Measurements from ENCODE around the gene MAJIN. TPM values are rescaled to one million over a fixed set of nuclear protein-coding genes. Genes with fewer than 3 reads are reported as not detected.

MAJIN gene
- total RNA-seq, 1 donor from 2014 or later: not detected

DNA sequence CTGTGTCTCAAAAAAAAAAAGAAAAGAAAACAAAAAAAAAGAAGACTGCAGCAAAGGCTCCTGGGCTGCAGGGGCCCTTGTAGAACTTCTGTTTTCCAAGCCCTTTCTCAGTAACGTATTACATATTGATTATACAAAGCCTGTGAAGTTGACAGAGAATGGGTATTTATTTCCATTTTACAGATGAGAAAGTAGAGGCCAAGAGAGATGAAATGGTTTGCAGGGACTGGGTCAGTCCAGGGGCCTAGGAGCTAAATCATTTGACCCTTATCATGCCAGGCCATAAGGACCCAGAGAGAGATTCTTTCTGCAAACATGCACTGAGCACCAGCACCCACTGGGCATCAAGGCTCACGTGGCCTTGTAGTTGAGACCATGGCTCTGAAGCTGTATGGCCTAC lies 43.0 kb downstream of the MAJIN start:
- Mint-ChIP-seq H3K27me3 (ENCODE audit: unreplicated experiment) (no peaks in the 10 kb centered on the region), H3K36me3 (ENCODE audit: unreplicated experiment) (peaks cover 26% of the 10 kb centered on the region)
- no peak for DNase-seq (ENCODE audit: extremely low spot score, unreplicated experiment)

DNA sequence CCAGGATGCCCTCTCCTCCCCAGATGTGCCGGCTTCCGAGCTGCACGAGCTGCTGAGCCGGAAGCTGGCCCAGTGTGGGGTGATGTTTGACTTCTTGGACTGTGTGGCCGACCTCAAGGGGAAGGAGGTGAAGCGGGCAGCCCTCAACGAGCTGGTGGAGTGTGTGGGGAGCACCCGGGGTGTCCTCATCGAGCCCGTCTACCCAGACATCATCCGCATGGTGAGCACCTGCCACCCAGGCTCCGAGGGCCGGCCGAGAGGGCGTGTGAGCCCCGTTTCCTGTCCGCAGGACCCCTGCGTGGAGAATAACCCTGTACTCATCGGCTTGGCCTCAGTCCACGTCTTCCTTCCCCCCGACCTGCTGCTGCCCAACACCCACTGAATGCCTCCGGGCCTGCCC lies 45.2 kb downstream of the MAJIN start:
- no peaks in the 10 kb centered on the region for H3K9me3 Mint-ChIP-seq (ENCODE audit: unreplicated experiment)
- H3K27me3 Mint-ChIP-seq (ENCODE audit: unreplicated experiment): no peaks in the 10 kb centered on the region
- H3K4me1 Mint-ChIP-seq (ENCODE audit: unreplicated experiment): peaks cover 25% of the 10 kb centered on the region
- TF ChIP-seq, protein P1, sequence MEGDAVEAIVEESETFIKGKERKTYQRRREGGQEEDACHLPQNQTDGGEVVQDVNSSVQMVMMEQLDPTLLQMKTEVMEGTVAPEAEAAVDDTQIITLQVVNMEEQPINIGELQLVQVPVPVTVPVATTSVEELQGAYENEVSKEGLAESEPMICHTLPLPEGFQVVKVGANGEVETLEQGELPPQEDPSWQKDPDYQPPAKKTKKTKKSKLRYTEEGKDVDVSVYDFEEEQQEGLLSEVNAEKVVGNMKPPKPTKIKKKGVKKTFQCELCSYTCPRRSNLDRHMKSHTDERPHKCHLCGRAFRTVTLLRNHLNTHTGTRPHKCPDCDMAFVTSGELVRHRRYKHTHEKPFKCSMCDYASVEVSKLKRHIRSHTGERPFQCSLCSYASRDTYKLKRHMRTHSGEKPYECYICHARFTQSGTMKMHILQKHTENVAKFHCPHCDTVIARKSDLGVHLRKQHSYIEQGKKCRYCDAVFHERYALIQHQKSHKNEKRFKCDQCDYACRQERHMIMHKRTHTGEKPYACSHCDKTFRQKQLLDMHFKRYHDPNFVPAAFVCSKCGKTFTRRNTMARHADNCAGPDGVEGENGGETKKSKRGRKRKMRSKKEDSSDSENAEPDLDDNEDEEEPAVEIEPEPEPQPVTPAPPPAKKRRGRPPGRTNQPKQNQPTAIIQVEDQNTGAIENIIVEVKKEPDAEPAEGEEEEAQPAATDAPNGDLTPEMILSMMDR (IDR thresholded peaks at IDR 0.05): no peak
- H3K4me3 Mint-ChIP-seq (ENCODE audit: unreplicated experiment): peak overlapping the region; percentile 45
- DNase-seq (ENCODE audit: extremely low spot score, unreplicated experiment): no peak
- peaks cover 24% of the 10 kb centered on the region for H3K36me3 Mint-ChIP-seq (ENCODE audit: unreplicated experiment)
- no peak overlapping the region for H3K27ac Mint-ChIP-seq (ENCODE audit: unreplicated experiment)

More for the DNA sequence above, 43.0 kb downstream of the MAJIN start:
- H3K27ac Mint-ChIP-seq (ENCODE audit: unreplicated experiment): no peak overlapping the region
- TF ChIP-seq, protein P1 (IDR thresholded peaks at IDR 0.05): no peak
- peaks cover 21% of the 10 kb centered on the region for H3K4me1 Mint-ChIP-seq (ENCODE audit: unreplicated experiment)
- H3K4me3 Mint-ChIP-seq (ENCODE audit: unreplicated experiment): no peak overlapping the region
- no peaks in the 10 kb centered on the region for H3K9me3 Mint-ChIP-seq (ENCODE audit: unreplicated experiment)

DNA sequence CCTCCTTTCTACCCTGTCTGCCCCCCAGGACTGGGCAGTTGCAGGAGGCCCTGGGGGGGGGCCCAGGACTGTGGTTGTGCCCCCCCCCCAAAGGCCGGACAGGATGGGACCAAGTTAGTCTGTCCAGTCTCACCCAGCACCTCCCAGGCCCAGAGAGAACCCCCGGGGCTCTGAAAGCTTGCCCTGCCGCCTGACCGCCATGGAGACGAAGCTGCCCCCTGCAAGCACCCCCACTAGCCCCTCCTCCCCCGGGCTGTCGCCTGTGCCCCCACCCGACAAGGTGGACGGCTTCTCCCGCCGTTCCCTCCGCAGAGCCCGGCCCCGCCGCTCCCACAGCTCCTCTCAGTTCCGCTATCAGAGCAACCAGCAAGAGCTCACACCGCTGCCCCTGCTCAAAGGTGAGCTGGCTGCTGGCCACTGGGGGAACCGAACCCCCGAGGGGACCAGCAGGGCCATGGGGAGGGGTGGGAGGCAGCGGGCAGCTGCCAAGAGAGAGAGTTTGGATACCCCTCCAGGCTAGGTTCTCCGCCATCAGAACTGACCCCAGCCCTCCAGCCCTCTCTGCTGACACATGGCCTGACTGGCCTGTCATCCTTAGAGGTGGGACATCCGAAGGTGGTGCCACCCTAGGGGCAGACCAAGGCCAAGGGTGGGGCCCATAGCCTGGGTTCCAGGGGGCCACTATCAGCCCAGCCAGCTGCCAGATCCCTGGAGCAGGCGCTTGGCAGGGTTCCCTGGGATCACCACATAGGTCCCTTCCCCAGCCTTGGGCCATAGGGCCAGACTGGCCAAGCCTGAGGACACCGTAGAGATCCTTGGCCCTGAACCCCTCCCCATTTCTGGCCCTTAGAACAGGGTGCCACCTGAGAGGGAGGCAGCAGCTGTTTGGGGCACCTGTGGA lies 46.1 kb downstream of the MAJIN start:
- no peaks in the 10 kb centered on the region for H3K27me3 Mint-ChIP-seq (ENCODE audit: unreplicated experiment)
- DNase-seq (ENCODE audit: extremely low spot score, unreplicated experiment): no peak

DNA sequence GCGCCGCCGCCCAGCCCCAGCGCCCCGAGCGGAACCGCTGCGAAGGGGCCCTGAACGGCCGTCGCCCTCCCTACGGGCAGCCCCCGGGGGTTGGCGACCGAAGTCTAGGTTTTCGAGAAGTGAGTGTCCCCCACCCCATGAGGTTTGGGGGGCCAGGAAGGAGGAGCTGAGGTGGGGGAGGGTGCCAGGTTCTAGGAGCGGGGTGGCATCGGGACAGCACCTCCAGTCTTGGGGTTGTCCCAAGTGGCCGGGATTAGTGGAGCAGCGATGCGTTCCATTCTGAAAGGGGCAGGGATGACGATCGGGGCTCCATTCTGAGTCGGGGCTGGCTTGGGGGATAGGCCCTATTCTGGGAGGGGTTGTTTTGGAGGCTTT lies 47.0 kb downstream of the MAJIN start:
- no peaks in the 10 kb centered on the region for H3K27me3 Mint-ChIP-seq (ENCODE audit: unreplicated experiment)
- no peaks in the 10 kb centered on the region for H3K9me3 Mint-ChIP-seq (ENCODE audit: unreplicated experiment)
- DNase-seq (ENCODE audit: extremely low spot score, unreplicated experiment): no peak
- H3K4me1 Mint-ChIP-seq (ENCODE audit: unreplicated experiment): peaks cover 25% of the 10 kb centered on the region
- H3K36me3 Mint-ChIP-seq (ENCODE audit: unreplicated experiment): peaks cover 11% of the 10 kb centered on the region
- peak overlapping the region; percentile 95 for H3K4me3 Mint-ChIP-seq (ENCODE audit: unreplicated experiment)
- TF ChIP-seq, protein P1 (IDR thresholded peaks at IDR 0.05): no peak
- peak overlapping the region; percentile 71 for H3K27ac Mint-ChIP-seq (ENCODE audit: unreplicated experiment)

More for the DNA sequence above, 46.1 kb downstream of the MAJIN start:
- Mint-ChIP-seq H3K4me3 (ENCODE audit: unreplicated experiment) (peak overlapping the region; percentile 95), H3K4me1 (ENCODE audit: unreplicated experiment) (peaks cover 25% of the 10 kb centered on the region), H3K36me3 (ENCODE audit: unreplicated experiment) (peaks cover 20% of the 10 kb centered on the region), H3K27ac (ENCODE audit: unreplicated experiment) (peak overlapping the region; percentile 71), H3K9me3 (ENCODE audit: unreplicated experiment) (no peaks in the 10 kb centered on the region)
- TF ChIP-seq, protein P1 (IDR thresholded peaks at IDR 0.05): no peak

All from osteocyte (in vitro differentiated cells).